Astrocyte of the hippocampus (primary cell): ENCODE measurements around the gene RPS14.
"Not testable (repeated sequence)": the region's sequence is repeated elsewhere in the genome, so short reads cannot be mapped to it uniquely, and the experiment has no call there.

ENCODE experiments used
- DNase-seq: peaks from one replicate; pipeline ENCODE4 v3.0.0; 2011; ENCODE audit warnings: low read depth, low spot score

The RPS14 gene

GRCh38 chr5:150481708-150481965 is 32.1 kb upstream of the RPS14 start:
- DNase-seq = no peak

GRCh38 chr5:150479416-150479815 is 29.9 kb upstream of the RPS14 start:
- no peak for DNase-seq

GRCh38 chr5:150476568-150476967 is 27.0 kb upstream of the RPS14 start:
- DNase-seq = not testable (repeated sequence)

- DNase-seq = peak; percentile 98
Observed at GRCh38 chr5:150473673-150474358, 24.3 kb upstream of the RPS14 start.

GRCh38 chr5:150469718-150470469 is 20.4 kb upstream of the RPS14 start:
- DNase-seq = peak; percentile 96

- no peak for DNase-seq
Observed at GRCh38 chr5:150468206-150468605, 18.7 kb upstream of the RPS14 start.

- no peak for DNase-seq
Observed at GRCh38 chr5:150465927-150466326, 16.4 kb upstream of the RPS14 start.

GRCh38 chr5:150464554-150465012 is 15.0 kb upstream of the RPS14 start:
- peak; percentile 25 for DNase-seq

- no peak for DNase-seq
Observed at GRCh38 chr5:150461231-150461630, 11.7 kb upstream of the RPS14 start.

GRCh38 chr5:150460781-150461180 is 11.2 kb upstream of the RPS14 start:
- DNase-seq = no peak

- peak; percentile 92 for DNase-seq
Observed at GRCh38 chr5:150458802-150459557, 9.4 kb upstream of the RPS14 start.

GRCh38 chr5:150457562-150458240 is 8.2 kb upstream of the RPS14 start:
- DNase-seq = no peak

GRCh38 chr5:150457121-150457520 is 7.6 kb upstream of the RPS14 start:
- no peak for DNase-seq

- DNase-seq = no peak
Observed at GRCh38 chr5:150454492-150455229, 5.1 kb upstream of the RPS14 start.

- DNase-seq = not testable (repeated sequence)
Observed at GRCh38 chr5:150454027-150454426, 4.5 kb upstream of the RPS14 start.

- no peak for DNase-seq
Observed at GRCh38 chr5:150452914-150453313, 3.4 kb upstream of the RPS14 start.

GRCh38 chr5:150451594-150451993 is 2.1 kb upstream of the RPS14 start:
- no peak for DNase-seq

- peak; percentile 49 for DNase-seq
Observed at GRCh38 chr5:150448952-150449516, 505 bp downstream of the RPS14 start.

GRCh38 chr5:150448334-150448733 is 1.2 kb downstream of the RPS14 start:
- DNase-seq = no peak

GRCh38 chr5:150447188-150447587 is 2.4 kb downstream of the RPS14 start:
- DNase-seq = no peak

- DNase-seq = no peak
Observed at GRCh38 chr5:150446583-150446982, 3.0 kb downstream of the RPS14 start.
